EH (cell line): ENCODE results near the gene MCRIP2.

ENCODE experiments used
- DNase-seq: peaks from one replicate; pipeline ENCODE4 v3.0.0-alpha.2; 2015; ENCODE audit warnings: low read depth

MCRIP2 gene

DNA sequence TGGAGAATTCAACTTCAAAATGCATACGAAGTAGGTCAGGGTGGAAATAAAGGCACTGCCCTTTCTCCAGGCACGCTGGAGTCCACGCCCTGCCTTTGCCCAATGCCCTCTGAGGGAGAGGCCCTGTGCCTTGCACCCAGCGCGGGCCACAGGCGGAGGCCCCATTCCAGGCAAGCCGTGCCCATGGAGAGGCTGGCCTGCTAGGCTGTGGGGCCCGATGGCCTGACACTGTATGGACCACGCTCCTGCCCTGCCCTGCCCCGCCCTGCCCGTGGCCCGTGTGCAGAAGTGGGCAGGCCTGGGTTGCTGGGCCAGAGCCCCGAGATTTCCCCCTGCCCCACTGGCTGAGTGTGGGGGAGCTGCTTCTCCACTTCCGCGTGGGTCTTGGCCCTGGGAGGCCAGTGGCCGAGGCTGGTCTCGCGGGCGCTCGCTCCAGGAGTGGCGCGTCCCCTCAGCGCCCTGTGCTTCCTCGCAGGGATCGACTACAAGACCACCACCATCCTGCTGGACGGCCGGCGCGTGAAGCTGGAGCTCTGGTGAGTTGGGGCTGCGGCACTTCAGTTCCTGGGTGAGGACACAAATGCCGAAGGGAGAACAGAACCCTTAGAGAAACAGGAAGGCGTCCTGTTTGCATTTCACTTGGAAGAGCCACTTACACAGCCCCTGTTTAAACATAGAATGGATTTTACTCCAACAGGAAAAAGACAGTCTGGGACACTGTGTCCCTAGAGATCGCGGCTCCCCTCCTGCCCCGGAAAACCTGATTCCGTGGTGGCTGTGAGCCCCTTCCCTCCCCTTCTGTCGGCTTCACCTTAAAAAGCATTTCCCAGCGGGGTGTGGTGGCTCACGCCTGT is 24.7 kb upstream of the MCRIP2 start:
- no peak for DNase-seq

DNA sequence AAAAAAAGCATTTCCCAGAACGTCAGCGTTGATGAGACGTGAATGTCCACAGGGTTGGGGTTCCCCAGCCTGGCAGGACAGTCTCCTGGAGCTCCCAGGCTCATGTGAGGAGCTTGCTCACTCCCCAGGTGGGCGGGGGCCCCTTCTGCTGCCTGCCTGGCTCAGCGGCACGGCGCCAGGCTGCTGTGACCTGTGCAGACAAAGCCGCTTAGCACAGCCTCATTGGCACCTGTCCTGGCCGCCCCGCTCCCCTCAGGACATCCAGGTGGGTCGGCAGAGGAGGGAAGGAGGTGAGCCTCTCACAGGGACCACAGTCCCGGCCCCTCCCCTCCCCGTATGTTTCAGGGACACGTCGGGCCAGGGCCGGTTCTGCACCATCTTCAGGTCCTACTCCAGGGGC is 23.8 kb upstream of the MCRIP2 start:
- no peak for DNase-seq

DNA sequence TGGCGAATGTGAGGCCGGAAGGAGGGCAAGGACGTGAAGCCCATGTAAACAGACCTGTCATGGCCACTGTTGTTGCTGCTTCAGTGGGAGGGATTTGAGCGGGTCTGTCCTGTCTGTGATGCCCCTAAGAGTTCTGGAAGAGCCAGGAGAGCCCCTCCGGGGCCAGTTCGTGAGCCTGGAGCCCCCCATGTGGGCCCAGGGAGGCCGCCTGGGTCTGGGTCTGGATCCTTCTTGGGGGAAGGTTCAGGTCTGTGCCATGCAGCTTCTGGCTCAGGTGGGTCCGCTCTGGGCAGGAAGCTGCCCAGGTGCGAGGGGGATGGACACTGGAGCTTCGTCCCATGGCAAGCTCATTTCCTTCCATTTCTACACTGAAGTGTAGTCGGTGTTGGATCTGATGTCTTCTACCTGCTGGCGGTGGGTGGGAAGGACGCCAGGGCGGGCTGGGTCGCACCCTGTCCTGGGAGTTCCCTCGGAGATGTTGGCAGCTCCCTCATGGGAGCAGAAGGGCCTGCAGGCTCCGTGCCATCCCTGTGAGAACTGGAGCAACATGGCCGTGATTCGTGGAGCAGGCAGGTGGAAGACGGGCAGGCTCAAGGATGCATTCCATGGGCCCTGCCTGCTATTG is 22.0 kb upstream of the MCRIP2 start:
- no peak for DNase-seq

DNA sequence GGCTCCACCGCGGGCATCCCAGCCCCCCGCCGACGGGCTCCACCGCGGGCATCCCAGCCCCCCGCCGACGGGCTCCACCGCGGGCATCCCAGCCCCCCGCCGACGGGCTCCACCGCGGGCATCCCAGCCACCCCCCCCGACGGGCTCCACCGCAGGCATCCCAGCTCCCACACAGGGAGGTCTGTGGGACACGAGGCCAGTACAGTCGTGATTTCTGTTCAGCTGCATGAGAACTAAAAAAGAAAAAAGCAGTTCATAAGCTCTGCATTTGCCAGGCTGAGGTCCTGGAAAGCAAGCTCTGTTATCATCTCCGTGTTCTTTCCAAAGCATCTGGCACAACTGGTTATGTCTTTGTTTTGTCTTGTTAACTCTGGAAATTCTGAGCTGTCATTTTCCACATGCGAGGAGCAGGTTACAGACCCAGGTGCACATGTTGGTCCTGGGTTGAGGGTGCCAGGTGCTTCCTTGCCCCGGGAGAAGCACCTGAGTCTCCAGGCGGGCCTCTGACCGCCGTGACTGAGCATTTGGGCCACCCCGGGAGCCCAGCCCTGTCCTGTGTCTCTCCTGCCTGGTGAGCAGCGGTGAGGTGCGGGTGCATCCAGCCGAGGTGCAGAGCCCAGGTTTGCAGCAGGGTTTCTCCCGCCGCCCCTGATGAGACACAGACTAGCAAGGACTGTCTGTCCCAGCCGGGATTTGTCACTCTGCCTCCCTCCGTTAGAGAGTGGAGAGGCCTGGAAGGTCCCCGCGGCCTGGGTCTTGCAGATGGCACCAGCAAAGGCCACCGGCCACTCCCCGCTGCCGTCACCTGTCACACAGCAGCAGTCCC is 20.7 kb upstream of the MCRIP2 start:
- DNase-seq: no peak

DNA sequence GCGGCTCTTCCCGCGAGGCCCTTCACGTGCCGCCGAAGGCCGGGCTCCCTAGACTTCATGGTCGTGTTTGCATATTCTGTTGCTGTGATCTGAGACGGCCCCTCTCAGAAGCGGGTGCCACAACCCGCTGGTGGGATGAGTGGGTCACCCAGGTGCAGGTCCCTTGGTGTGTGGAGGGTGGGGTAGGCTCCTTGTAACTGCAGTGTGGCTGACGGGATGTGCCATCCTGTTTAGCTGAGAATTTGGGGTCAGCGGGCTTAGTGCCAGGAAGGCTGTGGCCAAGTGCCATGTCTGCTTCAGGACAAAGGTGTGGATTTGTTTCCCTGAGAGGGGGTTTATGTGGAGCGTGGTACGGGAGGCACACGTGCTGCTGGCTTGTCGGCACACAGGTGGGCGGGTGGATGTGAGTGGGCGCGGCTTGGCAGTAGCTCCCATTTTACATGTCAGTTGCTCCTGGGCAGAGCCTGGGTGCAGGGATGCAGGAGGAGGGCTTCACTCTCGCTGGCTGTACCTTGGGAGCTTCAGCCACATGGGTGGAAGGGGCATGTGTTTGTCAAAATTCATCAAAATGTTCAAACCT is 20.0 kb upstream of the MCRIP2 start:
- DNase-seq: no peak

DNA sequence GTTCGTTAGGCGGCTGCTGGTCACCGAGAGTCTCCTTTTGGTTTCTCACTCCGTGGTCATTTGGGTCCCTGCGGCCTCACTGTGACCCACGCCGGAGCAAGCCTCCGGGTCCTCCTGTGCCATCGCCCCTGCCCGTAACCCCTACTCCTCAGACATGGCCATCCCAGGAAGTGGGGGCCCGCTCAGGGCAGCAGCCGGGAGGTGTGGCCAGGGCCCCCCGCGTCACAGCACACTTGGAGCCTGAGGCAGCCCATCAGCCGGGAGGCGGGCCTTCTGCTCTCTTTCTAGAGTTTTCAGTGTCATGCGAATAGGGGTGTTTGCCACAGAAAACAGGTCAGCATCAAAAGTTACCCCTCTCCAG is 18.7 kb upstream of the MCRIP2 start:
- DNase-seq: peak; percentile 42

DNA sequence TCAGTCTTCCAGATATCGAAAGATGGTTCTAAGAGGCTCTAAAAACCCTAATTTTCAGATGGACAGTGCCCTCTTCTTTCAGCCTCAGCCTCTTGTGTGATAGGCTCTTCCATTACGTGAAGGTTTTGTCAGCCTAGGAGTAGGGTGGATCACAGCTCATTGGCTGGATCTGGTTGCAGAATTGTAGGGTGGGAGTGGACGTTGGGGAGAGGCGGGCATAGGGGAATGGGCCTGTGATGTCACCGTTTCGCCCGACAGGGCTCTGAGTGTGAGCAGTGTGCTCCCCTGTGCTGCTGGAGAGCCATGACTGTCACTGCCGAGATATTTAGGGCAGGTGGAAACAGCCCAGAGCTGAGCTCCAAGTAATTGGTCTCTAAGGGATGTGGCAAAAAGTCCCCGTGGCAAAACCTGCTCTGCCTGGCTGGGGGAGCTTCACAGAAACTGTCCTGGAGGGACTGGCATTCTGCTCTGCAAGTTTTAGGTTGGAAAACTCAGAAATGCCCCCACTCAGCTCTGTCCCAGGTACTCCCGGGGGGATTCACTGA is 17.0 kb upstream of the MCRIP2 start:
- no peak for DNase-seq

DNA sequence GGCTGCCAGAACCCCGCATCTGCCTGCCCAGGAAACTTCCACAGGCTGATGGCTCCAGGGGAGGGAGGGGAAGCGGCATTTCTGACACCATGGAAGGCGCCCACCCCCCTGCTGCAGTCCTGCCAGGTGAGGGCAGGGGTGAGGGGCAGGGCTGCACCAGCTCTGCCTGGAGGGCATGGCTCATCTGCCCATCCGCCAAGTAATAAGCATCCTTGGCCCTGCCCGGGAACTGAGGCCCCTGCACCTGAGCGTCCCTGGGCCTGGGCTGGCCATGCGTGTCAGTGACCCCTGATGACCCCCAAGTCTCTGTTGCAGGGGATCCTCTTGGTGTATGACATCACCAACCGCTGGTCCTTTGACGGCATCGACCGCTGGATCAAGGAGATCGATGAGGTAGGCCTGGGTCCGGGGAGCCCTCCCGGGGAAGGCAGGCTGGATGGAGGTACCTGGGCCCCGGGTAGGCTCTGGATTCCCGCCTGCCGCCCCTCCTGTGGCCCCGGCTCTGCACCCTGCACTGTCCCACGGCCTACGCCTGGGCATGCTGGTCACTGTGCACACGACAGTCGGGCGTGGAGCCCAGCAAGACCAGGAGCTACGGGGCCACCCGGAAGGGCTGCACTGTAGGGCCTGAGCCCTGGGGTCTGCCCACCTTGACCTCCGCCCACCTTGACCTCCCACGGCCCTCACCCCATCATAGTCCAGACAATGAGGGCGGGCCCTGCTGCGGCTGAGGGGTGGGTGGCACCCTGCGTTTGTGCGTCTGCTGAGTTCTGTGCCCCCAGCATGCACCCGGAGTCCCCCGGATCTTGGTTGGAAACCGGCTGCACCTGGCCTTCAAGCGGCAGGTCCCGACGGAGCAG is 16.3 kb upstream of the MCRIP2 start:
- no peak for DNase-seq

DNA sequence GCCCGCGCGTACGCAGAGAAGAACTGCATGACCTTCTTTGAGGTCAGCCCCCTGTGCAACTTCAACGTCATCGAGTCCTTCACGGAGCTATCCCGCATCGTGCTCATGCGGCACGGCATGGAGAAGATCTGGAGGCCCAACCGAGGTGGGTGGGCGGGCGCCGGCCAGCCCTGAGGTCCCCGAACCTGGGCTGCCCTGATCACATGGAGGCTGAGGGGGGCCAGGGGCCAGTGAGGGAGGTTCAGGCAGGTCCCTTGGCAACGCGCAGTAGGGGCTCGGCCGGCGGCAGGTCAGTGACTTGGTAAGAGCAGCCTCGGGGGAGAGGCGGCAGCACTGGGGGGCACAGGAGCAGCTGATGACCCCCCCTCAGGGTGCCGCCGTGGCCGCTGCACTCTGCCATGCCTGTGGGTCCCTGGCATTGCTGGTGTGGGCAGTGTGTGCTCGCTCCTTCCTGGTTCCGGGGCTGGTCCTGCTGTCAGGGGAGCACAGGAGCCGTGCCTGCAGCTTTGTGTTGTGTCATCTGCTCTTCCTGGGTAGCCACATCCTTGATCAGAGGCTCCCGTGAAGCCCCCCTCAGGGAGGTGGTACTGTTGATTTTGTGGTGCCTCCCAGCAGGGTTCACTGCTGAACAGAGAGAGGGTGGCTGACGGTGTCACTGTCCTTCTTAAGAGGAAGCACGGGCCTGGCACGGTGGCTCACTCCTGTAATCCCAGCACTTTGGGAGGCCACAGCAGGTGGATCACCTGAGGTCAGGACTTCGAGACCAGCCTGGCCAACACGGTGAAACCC is 15.5 kb upstream of the MCRIP2 start:
- DNase-seq: no peak

DNA sequence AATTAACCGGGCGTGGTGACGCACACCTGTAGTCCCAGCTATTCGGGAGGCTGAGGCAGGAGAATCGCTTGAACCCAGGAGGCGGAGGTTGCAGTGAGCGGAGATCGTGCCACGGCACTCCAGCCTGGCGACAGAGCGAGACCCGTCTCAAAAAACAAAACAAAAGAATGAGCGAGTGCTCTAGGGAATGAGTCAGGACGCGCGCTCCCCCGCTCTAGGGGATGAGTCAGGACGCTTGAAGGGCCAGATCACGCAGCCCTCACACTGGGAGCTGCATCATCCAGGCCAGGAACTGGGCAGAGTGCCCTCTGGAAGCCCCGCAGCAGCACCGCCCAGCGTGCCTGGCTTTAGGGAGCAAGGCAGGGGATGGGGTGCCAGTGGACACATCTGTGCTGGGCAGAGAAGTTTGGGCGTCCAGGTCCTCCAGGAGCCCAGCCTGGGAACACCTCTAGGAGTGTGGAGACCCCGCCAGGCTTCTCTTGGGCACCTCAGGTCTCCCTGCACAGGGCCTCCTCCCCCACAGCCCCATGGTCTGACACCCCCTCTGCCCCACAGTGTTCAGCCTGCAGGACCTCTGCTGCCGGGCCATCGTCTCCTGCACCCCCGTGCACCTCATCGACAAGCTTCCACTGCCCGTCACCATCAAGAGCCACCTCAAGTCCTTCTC is 14.7 kb upstream of the MCRIP2 start:
- peak; percentile 98 for DNase-seq

DNA sequence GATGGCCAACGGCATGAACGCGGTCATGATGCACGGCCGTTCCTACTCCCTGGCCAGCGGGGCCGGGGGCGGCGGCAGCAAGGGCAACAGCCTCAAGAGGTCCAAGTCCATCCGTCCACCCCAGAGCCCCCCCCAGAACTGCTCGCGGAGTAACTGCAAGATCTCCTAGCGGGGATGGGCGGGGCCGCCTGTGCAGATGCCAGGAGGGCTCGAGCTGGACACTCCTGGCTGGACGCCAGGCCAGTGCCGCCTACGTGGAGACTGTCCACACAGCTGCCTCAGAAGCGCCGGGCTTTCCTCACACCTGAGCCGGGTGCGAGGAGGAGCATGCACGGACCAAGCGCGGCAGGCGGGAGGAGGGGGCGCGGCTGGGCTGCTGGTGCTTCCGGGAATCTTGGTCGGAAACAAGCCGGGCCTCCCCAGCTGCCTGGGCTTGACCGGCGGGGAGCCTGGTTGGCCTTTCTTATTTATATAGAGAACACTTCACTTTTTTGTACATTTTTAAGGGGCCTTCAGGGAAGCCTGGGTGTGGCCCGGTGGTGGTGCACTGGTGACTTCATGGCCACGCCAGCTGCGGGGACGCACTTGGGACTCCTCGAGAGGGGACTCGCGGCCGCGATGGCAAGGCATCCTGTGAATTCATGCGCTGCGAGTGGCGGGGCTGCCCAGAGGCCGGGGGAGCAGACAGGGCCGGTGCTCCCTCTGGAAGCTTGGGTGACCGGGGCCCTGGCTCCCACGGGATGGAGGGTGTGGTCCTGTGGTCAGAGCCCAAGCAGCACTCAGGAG is 14.0 kb upstream of the MCRIP2 start:
- DNase-seq: no peak

DNA sequence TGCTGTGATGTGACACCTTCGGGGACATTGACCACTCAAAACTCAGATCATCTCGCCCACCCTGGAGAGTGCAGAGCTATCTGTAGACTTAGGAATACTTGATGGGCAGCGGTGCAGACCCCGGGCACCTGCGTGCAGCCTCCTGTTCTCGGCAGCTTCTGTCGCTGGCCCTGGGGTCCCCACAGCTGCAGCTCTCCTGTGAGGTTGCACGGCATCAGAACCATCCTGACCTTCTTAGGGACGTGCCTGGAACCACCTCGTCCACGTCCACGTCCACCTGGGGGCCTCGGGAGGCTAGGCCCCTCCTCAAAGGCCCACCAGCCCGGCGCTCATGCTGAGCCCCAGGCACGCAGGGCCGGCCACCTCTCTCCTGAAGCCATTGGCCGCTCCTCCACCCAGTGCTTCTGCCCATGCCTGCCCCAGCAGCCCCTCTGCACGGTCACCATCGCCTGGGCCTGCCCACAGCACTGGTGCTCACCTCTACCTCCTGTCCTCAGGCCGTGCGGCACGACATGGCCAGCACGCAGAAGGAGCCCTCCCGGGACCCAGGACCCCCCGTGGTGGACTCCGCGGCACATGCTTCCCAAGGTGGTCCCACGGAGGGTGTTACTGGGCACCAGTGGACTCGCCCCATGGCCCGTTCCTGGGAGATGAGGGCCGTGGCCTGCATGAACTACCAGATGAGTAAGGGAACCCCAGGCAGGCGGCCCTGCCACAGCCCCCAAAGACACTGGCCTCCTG is 13.1 kb upstream of the MCRIP2 start:
- DNase-seq: no peak

DNA sequence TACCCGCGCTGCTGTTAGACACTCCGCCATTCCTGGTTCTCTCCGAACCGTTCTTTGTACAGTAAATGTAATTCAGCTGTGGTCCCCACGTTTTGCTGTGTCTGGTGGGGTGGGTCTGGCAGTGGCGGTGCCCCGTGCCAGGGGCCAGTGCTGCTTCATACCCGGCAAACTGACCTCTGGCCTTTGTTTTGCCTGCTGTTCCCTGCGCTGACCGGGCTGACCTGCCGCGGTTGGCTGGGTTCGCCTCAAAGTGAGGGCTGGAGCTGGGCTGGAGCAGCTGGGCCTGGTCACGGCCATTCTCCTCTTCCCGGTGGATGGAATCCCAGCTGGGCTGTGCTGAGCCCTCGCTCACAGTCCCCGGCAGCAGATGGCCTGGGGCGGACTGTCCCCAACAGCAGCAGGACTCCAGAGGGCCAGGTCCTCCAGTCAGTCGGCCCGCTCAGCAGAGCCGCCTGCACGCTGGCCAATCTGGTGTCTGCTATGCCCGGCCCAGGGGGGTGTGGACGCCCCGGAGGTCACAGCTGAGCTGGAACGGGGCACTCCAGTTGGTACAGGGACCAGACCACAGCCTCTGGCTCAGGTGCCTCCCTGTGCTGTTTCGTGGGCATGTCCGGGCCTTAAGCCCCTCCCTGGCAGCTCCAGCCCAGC is 12.3 kb upstream of the MCRIP2 start:
- DNase-seq: no peak

DNA sequence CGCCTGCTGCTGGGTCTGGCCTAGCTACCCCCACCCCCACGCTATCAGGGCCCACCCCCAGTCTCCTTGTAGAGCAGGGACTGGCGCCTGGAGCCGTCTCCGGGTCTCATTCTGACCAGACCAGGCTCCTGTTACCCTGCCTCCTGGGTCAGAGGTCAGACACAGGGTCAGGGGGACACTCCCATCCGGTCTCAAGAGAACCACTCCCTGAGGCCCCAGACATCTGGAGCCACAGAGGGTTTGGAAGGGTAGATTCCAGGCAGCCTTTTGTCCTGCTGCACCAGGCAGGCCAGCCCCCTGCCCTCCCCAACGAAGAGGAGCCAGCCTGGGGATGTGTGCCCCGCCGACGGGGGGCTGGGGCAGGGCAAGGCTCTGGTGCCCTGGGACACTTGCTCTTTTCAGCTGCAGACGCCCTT is 11.8 kb upstream of the MCRIP2 start:
- no peak for DNase-seq

DNA sequence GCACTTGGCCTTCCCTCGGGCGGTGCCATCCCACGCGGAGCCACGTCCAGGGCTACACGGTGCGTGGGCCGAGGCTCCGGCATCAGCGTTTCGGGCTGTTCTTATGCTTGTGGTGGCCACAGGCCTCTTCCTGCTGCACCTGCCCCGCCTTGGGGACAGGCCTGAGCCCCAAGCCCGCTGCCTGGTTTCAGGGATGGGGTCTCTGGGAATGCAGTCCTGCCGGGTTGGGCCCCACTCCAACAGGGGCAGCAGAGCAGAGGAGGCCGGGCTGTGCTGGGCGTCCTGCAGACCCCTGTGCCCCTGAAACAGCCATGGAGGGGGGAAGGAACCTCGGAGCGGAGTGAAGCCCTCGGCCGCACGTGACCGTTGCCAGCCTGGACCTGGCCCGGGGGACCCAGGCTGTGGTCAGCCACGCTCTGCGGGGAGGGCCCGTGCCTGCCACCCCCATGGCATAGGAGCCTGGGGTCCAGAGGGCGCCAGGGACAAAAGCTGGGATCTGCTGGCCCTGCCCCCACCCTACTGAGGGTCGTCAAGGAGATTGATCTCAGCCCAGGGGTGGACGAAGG is 11.3 kb upstream of the MCRIP2 start:
- DNase-seq: no peak

DNA sequence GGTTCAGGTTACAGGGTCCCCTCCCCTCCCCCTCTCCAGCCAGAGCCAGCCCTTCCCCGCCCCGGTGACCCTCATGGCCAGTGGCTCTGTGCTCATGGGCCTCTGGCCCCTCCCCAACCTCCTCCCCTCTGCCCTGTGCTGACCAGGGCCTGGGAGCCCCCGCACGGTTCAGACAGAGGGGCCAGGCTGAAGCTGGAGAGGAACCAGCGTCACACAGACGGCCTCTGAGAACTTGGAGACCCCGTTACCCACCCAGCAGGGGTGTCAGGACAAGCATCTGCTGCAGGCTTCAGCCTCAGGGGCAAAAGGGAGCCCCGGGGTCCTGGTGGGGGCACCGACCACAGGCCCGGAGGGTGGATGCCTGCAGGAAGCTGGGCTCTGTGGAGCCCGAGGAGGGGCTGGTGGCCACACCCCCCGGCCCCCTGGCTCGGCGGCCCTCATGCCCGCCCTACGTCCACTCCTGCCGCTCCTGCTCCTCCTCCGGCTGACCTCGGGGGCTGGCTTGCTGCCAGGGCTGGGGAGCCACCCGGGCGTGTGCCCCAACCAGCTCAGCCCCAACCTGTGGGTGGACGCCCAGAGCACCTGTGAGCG is 10.7 kb upstream of the MCRIP2 start, which contains the start of gene WFIKKN1:
Gene WFIKKN1, plus strand, starts transcription at position 171 of the 591 bp plus-strand sequence. Its CDS starts 269 bp downstream, at position 440.
- no peak for DNase-seq

DNA sequence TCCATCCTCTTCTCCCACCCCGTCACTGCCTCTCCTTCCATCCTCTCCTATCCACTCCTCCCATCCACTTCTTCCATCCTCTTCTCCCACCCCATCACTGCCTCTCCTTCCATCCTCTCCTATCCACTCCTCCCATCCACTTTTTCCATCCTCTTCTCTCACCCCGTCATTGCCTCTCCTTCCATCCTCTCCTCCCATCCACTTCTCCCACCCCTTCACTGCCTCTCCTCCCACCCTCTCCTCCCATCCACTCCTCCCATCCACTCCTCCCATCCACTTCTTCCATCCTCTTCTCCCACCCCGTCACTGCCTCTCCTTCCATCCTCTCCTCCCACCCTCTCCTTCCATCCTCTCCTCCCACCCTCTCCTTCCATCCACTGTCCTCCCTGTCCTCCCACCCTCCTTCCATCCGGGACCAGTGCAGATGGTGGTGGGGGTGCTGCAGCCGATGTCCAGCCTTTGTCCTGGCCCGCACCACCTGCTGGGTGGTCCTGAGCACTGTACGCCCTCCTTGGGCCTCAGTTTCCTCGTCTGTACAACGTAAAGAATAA is 9.7 kb upstream of the MCRIP2 start:
- no peak for DNase-seq
